NCI-H1105 (cell line): ENCODE data around the gene LBX2.

Experiments used
- DNase-seq: peaks from one replicate; lab custom pipeline; 2025; lab: John Stamatoyannopoulos, UW

LBX2 gene, protein sequence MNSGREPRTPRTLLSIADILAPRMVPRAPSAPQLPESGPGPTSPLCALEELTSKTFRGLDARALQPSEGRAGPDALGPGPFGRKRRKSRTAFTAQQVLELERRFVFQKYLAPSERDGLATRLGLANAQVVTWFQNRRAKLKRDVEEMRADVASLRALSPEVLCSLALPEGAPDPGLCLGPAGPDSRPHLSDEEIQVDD

DNA sequence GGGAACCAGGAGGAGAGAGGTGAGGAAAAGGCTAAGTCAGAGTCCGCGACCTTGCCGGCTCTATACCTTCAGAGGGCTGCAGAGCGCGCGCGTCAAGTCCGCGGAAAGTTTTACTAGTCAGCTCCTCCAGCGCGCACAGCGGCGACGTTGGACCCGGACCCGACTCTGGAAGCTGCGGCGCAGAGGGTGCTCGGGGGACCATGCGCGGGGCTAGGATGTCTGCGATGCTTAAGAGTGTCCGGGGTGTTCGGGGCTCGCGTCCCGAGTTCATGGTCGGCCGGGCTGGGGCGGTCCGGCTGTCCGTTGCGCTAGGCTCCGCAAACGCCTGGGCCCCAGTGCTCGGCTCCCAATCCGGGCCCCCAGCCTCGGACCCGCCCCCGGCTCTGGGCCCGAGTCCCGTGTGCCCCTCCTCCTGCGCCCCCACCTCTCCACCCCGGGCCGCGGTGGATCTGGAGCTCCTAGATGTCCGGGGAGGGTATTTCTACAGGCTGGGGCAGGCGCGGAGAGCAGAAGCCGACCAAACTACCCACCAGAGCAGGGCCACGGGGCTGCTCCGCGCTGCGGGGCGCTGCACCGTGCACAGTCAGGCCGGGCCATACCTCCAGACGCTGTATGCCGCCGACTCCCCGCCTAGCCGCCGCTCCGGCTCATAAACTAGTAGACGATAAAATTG is at the start of gene LBX2:
Gene LBX2, minus strand, starts transcription at position 337 of the 673 bp plus-strand sequence. Its CDS starts 66 bp downstream, at position 271.
- no peak for DNase-seq

DNA sequence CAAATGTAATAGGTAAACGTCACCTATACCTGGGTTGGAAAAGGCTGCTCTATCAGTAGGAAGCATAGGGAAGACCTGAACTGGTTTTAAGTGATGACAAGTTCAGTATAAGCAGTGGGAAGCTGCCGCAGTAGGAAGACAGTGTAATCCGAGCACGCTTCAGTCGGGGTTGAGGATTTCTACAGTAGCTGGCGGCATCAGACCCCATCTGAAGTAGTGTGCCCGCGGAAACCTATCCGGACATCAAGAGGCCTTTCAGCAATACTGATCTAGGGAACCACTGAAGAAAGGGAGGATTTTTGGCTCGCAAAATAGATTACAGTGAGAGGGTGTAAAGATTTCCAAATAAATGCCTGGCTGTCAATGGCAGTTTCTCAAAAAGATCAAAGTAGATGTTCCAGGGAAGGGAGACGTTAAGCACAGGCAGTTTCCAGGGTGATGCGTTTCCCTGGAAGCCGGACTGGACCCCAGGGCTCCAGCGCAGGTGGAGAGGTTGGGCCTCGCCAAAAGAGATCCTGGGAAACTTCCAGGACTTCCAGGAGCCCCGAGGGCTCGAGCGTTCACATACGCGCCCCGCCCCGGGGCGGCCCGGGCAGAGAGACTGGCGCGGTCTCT is 49.0 kb upstream of the LBX2 start:
- DNase-seq = peak; percentile 54

DNA sequence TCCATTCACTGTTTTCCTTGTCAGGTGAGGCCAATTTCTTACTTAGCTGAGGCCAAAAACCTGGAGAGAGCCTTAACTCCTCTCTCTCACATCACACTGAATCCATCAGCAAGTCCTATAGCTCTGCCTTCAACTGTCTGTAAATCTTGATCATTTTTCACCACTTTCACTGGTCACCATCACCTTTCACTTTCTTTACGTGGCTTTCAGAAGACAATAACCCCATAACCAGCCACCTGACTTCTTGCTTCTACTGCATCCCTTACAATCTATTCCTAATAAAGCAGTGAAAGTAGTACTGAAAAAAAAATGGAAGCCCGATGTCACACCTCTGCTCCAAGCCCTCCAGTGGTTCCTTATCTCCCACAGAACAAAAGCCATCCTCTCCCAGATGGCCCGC is 46.6 kb upstream of the LBX2 start:
- no peak for DNase-seq

DNA sequence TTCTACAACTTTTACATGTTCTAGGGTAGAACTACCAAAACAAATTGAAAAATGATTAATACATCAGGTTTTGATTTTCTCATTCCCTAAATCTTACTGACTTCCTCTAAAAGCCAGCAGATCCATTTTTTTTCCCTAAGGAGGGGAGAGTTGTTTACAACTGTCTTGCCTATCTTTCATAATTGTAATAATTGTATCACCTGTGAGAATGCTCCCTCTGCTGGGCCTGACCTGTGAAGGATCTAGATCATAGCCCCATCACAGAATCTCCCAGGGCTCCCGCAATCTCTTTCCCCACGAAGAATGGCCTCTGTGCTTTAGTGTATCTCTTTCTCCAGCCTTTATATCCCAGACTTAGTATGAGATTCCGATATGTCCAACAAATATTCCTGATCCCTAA is 45.2 kb upstream of the LBX2 start:
- no peak for DNase-seq

DNA sequence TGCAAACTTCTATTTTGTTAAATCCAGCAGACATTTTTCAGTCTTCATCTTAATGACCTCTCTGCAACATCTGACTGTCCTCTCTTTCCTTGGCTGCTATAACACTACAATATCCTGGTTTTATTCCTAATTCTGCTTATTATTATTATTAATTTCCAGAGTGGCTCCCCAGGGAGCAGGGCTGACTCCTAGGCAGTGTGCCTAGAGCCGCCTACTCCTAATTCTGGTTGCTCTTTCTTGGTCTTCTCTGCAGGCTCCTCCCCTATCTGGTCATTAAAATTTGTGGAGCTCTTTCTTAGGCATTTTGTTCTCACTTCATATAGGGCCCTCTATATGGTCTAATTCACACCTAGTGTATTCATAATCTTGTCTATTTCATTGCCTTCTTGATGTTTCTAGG is 43.6 kb upstream of the LBX2 start:
- no peak for DNase-seq

DNA sequence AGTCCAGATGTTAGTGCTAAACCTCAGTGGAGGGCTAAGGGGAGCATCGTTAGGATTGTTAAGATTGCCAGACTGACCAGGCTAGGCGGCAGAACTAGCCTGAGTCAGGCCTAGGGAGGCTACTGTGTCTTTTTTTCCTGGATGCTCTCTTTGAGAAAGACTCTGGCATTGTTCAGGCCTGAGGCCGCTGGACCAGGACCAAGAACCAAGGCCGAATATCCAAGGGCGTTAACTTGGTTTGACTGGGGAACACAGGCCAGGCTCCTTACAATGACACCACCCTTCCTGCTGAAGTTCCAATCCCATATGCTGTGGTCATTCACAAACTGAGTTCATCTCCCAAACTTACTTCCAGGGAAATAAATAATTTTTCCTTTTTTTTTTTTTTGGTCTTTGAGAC is 40.9 kb upstream of the LBX2 start:
- no peak for DNase-seq

DNA sequence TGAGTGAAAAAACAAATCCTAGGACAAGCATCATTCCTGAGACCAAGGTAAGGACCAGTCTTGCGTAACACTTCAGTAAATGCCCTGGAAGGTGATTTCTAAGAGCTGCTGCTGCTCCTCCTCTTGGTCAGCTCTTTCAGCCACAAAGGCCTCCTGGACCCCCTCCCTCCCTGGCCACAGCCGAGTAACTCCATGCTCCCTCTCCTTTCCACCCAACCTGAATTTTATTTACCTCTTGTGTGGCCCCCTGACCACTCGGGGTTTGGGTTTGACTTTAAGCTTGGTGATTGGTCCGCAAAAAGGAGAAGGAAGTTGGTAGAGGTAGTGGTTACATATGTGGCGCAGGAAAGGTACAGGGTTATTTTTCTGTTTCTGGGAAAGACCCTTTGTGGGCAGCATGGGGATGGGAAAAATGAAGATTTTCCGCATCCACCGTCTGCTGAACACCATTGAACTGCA is 39.5 kb upstream of the LBX2 start:
- no peak for DNase-seq

DNA sequence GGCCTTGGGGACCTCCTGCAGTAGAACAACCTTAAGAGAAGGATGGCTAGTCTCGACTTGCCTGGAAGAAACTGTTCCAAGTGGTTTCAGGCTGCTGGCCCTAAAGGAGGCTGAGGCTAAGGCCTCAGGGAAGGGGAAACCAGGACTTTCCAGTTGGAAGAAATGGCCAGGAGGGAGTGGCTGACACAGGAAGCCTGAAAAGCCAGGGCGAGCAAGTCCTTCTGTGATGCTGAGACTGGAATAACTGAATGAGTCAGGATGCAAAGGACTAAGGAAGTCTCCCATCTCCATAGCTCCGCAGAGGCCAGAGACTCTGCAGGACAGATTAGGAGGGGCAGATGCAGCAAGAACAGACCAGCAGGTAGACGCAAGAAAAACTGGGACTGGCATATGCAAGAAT is 37.7 kb upstream of the LBX2 start:
- DNase-seq = no peak

DNA sequence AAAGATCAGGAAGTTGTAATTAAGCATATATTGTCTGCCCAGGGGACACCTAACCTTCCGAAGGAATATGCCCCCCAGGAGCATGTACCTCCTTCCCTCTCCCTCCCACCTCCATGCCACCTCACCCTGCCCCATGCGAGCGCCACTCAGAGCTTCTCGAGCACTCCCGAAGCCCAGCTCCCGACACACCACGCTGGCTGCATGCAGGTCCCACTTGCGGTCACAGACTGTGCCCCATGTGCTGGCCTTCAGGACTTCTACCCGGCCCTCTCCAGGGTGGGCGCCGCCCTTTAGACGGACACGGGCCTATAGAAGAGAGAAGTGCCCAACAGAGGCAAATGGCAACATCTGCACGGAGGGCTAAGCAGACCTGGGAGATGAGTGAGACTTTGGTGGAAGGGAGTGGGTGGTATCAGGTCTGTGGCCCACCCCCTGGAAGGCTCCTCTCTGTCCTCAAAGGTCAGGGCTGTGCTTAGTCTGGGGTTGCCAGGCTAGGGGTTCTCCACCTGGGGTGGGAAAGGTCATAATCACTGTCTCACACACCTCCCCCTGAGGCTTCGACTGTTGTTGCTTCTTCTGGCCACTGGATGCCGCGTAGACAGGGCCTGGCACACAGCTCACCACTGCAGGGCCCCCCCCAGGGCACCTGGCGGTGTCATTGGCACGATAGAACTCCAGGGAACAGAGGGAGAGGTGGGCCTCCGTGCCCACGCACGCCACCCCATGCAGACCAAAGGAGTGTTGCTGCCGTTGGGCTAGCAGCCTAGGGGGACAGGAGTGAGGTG is 37.0 kb upstream of the LBX2 start:
- DNase-seq = no peak

DNA sequence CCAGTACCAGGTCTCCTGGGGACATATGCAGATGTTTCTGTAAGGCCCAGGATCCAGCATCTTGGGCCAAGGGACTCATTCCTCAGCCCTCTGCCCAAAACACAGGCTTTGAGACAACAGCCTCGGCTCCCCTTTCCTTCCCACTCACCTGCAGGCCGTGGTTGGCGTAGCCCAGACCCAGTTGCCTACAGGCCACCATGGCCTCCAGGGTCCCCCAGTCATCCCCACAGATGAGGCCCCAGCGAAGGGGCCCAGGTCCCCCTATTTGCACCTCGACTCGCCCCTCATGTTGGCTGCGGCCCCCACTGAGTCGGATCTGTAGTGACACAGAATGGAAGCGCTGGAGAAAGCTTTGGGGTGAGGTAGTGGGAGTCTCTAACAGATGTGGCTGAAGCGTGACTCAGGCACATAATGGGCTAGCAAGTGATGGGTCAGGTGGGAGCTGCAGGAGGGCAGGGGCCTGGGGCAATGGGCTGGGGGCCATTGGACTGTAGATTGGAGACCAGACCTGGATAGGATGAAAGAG is 36.1 kb upstream of the LBX2 start:
- DNase-seq = no peak

DNA sequence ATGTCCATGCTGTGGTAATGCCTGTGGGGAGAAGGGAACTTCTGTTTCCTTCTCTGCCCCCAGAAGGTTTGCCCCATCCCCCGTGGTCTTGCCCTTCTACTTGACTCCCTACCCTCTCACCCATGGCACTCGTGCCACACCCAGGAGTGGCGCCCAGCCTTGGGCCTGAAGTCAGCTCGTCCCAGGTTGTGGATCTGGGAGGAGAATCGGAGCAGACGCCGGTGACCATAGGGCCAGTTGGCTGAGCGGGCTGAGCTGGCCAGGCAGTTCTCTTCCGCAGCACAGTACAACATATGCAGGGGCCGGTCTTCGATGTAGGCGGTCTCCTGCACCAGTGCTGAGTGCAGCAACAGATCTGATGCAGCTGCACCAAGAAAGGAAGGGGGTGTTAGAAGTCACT is 35.0 kb upstream of the LBX2 start:
- no peak for DNase-seq

DNA sequence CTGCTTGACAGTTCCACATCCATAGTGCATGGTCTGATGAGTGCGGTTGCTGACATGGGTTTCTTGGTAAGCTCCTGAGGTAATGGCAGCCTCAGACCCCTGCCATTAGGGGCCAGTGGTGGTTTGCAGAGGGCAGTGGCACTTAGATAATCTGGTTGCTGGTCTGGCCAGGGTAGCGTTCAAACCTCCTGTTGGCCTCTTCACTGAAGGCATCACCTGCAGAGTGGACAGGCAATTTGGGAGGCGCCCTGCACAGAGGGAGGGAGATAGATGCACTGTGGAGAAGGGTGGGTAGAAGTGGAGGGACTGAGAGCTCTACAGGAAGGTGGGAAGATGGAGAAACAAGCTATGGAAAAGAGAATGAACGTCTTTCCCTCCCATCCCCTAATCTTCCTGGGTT is 34.1 kb upstream of the LBX2 start:
- DNase-seq = no peak

DNA sequence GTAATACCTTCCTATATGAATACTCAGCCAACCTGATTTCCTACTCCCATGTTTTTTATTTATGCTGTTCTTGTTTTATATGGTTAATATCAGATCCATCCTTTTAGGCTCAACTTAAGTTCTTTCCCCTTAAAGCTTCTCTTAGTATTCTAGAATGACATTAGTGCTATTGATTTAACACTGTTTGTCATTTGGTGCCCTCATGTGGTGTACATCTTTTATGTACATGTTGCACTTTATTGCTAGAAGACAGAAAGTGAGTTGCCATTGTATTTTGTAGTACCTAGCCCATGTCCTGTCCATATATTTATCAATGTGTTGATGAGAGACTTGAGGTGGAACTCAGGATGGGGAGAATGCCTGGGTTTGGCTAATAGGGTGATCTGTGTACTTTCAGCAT is 32.8 kb upstream of the LBX2 start:
- no peak for DNase-seq

DNA sequence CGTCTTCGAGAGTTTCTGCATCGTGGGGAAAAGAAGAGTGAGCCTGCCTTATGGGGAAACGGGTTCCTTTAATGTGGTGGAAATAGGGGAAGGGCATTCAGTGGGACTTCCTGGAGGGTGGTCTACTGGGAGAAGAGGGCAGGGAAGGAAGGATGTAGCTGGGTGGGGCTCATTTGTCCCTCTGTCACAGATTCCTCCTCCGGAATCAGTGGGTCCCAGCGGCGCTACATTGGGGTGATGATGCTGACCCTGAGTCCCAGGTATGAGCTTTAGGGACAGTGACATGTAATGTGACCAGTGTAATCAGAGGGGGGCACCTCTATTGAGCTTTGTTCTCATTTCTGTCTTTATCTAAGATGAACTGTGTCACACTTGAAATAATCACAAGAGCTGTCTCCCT is 32.3 kb upstream of the LBX2 start:
- no peak for DNase-seq

DNA sequence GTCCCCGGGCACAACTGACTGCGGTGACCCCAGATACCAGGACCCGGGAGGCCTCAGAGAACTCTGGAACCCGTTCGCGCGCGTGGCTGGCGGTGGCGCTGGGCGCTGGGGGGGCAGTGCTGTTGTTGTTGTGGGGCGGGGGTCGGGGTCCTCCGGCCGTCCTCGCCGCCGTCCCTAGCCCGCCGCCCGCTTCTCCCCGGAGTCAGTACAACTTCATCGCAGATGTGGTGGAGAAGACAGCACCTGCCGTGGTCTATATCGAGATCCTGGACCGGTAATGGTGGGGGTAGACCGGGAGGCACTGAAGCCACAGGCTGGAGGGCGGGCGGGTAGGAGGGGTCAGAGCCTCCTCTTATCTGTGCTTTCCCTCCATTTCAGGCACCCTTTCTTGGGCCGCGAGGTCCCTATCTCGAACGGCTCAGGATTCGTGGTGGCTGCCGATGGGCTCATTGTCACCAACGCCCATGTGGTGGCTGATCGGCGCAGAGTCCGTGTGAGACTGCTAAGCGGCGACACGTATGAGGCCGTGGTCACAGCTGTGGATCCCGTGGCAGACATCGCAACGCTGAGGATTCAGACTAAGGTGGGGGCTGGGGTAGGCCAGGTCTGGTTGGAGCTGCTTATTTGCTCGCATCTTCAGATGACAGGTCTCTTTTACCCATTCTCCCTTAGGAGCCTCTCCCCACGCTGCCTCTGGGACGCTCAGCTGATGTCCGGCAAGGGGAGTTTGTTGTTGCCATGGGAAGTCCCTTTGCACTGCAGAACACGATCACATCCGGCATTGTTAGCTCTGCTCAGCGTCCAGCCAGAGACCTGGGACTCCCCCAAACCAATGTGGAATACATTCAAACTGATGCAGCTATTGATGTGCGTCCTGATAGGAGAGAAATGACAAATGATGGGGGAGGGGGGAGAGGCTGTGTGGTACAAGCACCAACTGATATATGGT is 31.1 kb upstream of the LBX2 start:
- DNase-seq = no peak

DNA sequence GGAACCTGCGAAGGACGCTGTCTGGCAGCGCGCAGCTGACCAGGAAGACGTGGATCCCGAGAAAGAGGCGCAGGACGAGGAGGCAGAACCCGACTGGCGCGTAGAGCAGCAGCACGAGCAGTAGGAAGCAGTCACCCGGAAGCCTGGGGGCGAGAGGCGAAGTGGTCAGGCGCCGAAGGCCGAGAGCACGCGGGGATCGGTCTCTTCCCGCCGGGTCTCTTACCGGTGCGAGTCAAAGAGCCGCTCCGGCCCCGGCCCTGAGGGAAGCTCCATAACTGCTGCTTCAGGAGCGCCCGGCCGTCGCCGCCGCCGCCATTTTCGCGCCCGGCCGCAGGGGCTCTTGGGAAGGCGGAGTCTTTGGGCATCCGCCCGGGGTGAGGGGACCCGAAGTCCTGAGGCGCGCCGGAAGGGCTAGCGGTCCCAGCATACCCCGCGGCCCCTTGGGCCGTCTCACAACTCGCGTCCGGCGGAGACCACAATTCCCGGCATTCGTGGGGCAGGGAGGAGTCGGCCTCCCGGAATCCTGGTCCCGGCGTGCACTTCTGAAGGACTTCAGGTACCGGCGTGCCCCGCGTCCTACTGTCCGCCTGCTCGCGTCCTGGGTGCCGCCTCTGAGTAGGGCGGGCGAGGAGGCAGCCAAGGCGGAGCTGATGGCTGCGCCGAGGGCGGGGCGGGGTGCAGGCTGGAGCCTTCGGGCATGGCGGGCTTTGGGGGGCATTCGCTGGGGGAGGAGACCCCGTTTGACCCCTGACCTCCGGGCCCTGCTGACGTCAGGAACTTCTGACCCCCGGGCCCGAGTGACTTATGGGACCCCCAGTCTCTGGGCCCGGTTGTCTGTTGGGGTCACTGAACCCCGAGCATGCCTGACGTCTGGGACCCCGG is 30.2 kb upstream of the LBX2 start, which contains the start of the genes AUP1 and HTRA2:
Gene AUP1, minus strand, starts transcription at position 350 of the 882 bp plus-strand sequence. Its CDS starts 77 bp downstream, at position 273.
Gene HTRA2, plus strand, starts transcription at position 577 of the 882 bp plus-strand sequence. Its CDS starts 74 bp downstream, at position 651.
- peak; percentile 97 for DNase-seq

DNA sequence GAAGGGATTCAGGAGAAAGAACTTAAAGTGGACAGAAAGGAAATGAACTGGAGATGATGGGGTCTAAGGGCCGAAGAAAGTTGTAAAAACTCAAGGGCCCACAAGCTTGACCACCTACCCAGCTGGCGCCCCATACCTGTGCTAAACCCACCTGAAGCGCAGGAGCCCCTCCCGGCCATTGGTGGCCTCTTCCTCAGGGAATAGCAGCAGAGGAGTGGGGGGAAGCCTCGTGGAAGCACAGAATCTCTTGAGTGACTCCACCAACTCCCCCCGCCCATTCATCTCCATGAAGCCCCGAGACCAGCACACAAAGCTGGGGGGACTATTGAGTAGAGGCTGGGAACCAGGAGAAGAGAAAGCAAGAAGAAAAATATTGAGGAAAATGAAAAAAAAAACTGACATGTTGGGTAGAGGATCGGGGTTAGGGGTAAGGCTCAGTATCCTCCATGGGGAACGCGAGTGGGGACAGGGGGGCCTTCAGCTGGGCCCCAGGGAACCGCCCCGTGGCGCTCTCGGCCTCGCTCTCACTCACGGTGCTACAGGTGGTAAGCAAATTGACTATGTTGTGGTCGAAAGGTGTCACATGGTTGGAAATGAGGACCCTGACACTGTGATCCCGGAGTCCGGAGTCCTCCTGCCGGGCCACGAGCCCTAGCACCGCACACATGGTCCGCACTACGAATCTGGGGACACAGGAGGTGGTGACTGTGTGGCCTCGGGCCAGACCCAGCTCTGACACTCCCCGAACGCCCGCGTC is 29.4 kb upstream of the LBX2 start:
- DNase-seq = no peak

DNA sequence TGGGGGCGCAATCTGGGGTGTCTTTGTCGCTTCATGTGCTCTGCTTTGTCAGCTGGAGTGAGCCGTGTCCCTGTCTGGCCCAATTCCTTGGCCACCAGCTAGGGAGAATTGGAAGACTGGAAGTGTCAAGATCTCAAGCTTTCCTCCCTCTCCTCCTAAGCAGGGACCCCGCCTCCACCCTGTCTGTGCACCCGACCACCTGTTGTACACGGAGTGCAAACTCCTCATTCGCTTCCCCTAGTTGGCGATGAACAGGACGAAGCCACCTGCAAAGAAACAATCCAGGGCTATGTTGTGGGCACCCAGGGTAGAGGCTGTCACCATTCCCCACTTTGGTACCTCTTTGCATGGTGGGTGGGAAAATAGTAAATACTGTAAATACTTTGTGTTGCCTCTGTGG is 28.3 kb upstream of the LBX2 start:
- DNase-seq = no peak

DNA sequence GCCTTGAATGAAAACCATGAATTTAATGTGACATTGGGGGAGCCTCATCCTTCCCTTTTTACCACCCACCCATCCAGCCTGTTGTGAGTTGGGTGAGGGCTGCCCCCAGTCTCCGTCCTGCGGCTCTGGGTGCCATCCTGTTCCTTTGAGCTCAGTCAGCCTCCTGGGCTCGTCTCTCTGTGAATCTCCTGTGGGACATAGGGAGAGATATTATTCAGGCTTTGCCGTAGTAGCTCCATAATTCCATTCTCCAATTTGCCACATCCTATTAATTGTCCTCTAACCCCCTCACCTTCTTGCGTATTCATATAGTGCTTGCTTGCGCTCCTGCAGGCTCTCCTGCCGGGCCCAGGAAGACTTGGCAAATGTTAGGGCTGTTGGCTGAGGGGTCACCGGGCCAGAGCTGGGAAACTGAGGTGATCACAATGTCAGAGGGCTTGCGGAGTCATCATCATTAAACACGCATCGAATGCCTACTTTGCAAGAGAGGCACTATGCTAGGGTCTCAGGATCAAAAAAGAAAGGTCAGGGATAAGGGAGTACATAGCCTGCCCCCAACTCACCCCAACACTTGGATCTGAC is 27.3 kb upstream of the LBX2 start:
- DNase-seq = no peak
